ENCODE measurements around the gene DNAJC5.
A peak's percentile ranks its signal among the peaks of the same experiment; 100 is the strongest.
"Not testable (repeated sequence)": the region's sequence is repeated elsewhere in the genome, so short reads cannot be mapped to it uniquely, and the experiment has no call there.

Gene DNAJC5

DNA sequence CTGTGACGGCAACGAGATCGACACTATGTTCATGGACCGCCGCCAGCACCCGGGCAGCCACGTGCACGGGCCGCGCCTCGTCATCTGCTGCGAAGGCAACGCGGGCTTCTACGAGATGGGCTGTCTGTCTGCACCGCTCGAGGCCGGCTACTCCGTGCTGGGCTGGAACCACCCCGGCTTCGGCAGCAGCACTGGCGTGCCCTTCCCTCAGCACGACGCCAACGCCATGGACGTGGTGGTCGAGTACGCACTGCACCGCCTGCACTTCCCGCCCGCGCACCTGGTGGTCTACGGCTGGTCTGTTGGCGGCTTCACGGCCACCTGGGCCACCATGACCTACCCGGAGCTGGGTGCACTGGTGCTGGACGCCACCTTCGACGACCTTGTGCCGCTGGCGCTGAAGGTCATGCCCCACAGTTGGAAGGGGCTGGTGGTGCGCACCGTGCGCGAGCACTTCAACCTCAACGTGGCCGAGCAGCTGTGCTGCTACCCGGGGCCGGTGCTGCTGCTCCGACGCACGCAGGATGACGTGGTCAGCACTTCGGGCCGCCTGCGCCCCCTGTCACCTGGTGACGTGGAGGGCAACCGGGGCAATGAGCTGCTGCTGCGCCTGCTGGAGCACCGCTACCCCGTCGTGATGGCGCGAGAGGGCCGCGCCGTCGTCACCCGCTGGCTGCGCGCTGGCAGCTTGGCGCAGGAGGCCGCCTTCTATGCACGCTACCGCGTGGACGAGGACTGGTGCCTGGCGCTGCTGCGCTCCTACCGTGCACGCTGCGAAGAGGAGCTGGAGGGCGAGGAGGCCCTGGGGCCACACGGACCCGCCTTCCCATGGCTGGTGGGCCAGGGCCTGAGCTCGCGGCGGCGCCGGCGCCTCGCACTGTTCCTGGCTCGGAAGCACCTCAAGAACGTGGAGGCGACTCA lies 32.7 kb upstream of the DNAJC5 start:
- DNase-seq: no peak

- no peak for DNase-seq
Observed at GRCh38 chr20:63863021-63863797, 31.7 kb upstream of the DNAJC5 start.

- DNase-seq: peak; percentile 74 to 88
Observed at GRCh38 chr20:63863798-63864544, 31.0 kb upstream of the DNAJC5 start.

DNA sequence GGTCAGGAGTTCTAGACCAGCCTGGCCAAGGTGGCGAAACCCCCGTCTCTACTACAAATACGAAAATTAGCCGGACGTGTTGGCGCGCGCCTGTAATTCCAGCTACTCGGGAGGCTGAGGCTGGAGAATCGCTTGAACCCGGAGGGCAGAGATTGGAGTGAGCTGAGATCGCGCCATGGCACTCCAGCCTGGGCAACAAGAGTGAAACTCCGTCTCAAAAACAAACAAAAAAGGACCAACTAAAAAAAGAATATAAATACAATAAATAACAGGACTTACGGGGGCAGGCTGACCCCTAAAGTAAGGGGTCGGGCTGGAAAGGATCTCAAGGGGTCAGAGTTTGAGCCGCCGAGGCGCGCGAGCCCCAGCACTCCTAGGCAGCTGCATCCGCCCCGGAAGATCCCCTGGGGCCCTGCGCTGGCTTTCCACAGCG lies 30.4 kb upstream of the DNAJC5 start:
- DNase-seq: no peak

GRCh38 chr20:63864978-63865640 lies 29.8 kb upstream of the DNAJC5 start, which contains the start of gene TPD52L2:
Gene TPD52L2 (plus strand): TSS chr20:63865270. CDS start chr20:63865366, 96 bp downstream.
- DNase-seq: peak; percentile 88 to 92

- DNase-seq: not testable (repeated sequence)
Observed at GRCh38 chr20:63867042-63867441, 27.9 kb upstream of the DNAJC5 start.

DNA sequence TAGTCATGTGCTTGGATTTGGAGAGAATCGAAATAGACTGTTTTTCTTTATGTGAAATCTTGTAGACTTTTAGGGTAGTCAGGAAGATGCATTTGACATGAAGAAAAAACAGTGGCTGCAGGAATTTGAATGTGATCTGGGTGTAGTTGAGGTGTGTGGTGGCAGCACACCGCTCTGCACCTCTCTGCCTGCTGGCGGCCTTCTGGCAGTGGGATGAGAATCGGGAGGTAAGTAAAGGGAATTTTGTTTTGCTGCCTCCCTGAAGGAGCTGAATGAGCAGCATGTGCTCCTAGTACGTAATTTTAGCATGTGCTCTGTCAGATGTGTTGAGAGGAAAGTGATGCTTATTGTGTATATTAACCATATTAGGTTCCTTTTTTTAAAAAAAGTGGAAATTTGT lies 26.7 kb upstream of the DNAJC5 start:
- DNase-seq: no peak

- DNase-seq: peak; percentile 12 to 94
Observed at GRCh38 chr20:63873477-63873971, 21.4 kb upstream of the DNAJC5 start.

GRCh38 chr20:63874241-63874640 lies 20.7 kb upstream of the DNAJC5 start:
- DNase-seq: peak in 1 of 2 donors; percentile 6

DNA sequence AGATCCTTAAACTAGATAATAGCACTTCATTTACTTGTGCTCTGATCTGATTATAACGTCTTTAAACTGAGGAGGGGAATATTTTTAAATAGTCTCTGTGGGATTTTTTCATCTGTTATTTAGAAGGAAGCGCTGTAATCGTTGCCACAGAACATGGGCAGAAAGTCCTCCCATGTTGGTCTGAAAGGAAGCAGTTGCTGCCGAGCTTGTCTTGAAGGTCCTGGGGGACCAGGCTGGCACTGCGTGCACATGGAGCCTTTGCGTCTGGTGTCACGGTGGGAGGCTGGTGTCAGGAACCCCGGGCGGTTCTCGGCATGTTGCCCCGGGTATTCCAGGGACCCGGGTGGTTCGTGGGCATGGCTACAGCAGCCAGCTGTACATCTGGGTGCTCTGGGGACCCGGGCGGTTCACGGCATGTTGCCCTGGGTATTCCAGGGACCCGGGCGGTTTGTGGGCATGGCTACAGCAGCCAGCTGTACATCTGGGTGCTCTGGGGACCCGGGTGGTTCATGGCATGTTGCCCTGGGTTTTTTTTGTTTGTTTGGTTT lies 18.4 kb upstream of the DNAJC5 start:
- DNase-seq: no peak

DNA sequence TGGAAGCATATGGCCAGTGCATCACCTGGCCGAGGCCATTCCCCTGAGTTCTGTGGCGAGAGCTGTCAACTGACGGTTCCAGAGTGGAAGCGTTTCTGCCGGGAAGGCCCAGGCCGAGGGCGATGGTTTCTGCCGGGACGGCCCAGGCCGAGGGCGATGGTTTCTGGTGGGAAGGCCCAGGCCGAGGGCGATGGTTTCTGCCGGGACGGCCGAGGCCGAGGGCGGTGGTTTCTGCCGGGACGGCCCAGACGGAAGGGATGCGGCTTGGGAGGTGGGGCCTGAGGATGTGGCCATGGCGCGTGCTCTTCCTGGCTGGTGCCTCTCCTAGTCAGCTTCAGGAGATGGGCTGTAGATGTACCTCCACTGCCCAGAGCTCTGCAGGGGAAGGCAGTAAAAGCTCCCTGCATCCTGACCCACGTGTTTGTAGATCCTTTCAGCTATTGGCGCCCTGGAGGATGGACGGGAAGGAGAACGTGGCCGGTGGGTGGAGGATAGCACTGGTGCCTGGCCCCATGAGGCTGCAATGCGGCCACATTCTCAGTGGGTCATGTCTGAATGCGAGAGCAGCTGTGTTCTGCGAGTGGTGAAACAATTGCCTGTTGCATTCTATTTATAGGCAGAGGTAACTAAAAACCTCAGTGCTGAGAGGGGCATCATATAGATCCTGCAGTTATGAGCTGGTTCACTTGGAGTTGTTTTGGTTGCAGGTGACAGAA lies 17.0 kb upstream of the DNAJC5 start:
- no peak for DNase-seq

- no peak for DNase-seq
Observed at GRCh38 chr20:63878899-63879663, 15.8 kb upstream of the DNAJC5 start.

DNA sequence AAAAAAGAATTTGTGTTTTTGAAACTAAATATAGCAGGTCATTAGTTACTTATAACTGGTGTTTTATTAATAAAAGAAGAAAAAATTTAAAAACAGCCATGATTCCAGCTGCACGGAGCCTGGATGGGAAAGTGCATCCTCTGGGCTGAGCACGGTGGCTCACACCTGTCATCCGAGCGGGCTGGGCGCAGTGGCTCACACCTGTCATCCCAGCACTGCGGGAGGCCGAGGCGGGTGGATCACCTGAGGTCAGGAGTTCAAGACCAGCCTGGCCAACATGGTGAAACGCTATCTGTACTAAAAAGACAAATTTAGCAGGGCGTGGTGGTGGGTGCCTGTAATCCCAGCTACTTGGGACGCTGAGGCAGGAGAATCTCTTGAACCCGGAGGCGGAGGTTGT lies 14.0 kb upstream of the DNAJC5 start:
- not testable (repeated sequence) for DNase-seq

DNA sequence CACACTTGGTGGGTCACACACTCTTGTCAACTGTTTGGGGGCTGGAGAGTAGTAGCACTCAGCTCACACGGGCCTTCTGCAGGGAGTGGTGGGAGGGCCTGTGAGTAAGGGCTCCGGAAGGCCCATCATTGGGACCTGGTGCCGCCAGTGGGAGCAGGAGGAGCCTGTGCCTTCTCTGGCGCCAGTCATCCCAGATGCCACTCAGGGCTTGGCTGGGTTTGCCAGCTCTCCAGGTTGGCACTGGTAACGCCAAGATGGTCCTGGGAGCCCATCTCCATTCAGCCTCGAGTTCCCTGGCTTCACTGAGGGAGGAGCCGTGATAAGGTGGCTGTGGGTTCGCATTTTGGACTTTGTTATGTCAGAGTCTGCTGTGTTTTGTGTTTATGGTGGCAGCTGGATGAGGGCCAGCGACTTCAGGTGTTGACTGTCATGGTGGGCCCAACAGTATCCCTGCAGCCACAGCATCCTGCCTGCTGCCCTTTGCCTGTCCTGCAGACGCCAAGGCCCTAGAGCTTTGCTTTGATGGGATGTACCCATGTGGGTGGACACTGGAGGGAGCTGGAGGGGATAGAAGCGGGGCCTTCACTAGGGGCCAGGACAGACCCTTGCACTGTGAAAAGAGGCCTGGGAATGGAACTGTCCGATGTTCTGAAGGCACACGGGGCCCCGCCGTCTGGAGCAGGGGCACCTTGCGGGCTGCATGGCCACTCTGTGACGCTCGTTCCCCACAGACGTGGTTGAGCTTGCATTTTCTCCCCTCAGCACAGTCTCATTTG lies 13.3 kb upstream of the DNAJC5 start:
- no peak for DNase-seq

GRCh38 chr20:63882257-63883200 lies 12.4 kb upstream of the DNAJC5 start:
- DNase-seq: no peak

DNA sequence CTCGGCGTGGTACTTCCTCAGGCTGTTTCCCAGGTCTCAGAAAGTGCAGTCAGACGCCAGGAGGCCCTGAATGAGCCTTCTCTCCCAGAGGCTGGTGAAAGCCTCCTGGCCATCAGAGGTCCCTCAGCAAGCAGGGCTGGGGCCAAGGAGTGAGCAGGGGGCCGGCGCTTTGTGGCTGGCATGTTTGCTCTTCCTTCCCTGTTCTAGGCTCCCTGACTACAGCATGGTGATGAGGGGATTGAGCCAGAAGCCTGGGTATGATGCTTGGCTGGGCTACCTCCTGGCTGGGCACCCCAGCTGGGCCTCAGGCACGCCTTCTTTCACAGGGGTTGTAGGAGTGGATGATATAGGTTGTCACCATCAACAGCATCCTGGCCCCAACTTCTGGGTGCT lies 11.7 kb upstream of the DNAJC5 start:
- DNase-seq: no peak

DNA sequence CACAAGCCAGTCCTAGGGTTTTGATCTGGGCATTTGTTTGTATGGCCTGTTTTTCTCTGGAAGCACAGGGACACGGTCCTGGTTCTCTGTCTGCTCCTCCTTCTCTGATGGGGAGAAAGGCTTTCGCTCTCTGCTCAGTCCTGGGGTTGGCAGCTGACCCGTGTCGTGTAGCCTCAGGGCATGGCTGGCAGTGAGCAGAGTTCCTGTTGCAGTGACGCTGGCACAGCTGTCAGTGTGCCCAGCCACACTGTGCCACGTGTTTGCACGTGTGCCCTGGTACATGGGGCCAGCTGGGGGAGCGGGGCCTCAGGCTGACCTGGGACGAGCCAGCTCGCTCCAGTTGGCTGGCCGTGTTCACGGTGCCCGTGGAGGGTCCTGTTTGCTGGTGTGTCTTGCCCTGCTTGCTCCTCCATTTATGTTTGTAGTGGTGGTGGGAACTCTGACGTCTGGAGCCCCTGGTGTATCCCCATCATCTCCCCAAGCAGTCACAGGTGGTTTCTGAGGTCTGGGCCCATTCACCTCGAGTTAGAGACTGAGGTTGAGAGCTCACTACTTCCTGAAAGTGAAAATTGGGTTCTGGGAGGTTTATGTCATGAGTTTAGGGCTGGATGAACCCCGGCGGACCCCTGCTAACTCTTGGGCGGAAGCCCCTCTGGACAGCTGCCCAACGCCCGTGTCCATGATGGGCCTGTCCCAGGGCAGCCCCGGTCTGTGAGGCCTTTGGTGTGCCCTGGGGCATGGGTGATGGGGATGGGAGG lies 10.2 kb upstream of the DNAJC5 start:
- no peak for DNase-seq

Measured in bone marrow (tissue), 2 donors.